H1 (cell line): ENCODE measurements around the gene SLC26A9. TPM values are rescaled to one million over a fixed set of nuclear protein-coding genes. Genes with fewer than 3 reads are reported as not detected.

ENCODE experiments used
- CTCF ChIA-PET: fragments of 300-600 bp; sonication (Branson Sonifier 250); formaldehyde crosslinking; loops from one replicate; lab custom pipeline; 2021; ENCODE audit not compliant: partially characterized antibody; lab: Charles Lee
- POLR2A ChIA-PET: fragments of 300-600 bp; sonication (Branson Sonifier 250); formaldehyde crosslinking; loops from one replicate; lab custom pipeline; 2021; ENCODE audit warnings: inconsistent platforms; ENCODE audit not compliant: partially characterized antibody; lab: Charles Lee
- DNase-seq, 2 experiments: peaks; one replicate each; pipeline versions ENCODE4 v3.0.0 to v3.0.0-alpha.2; 2010 to 2022; ENCODE audit warnings: low spot score in 2 of 2, low read depth in 1 of 2, mixed read lengths in 1 of 2
- FAIRE-seq: peaks from 2 replicates; lab custom pipeline; 2011; peaks lifted over from hg19 to GRCh38; lab: Jason Lieb, UNC
- H2AFZ ChIP-seq: 2 replicates; pipeline ENCODE4 v1.8.1; 2012; ENCODE audit warnings: low read length, inconsistent platforms
- H2AK5ac ChIP-seq: 2 replicates; pipeline ENCODE4 v1.6.1; 2013; ENCODE audit warnings: low read depth, low read length
- H2BK120ac ChIP-seq: replicated peaks from 2 replicates; pipeline ENCODE3; 2013; ENCODE audit warnings: low read depth, low read length, inconsistent platforms
- H2BK12ac ChIP-seq: 2 replicates; pipeline ENCODE4 v1.6.1; 2013; ENCODE audit warnings: low read depth, low read length
- H2BK15ac ChIP-seq: 2 replicates; pipeline ENCODE4 v1.6.1; 2013; ENCODE audit warnings: low read length
- H2BK20ac ChIP-seq: 2 replicates; pipeline ENCODE4 v1.6.1; 2013; ENCODE audit warnings: low read length
- H2BK5ac ChIP-seq: 2 replicates; pipeline ENCODE4 v1.6.1; 2013; ENCODE audit warnings: low read depth, low read length
- H3K14ac ChIP-seq: 2 replicates; pipeline ENCODE4 v1.6.1; 2013; ENCODE audit warnings: inconsistent platforms; ENCODE audit not compliant: insufficient read length
- H3K18ac ChIP-seq: 2 replicates; pipeline ENCODE4 v1.6.1; 2013; ENCODE audit warnings: low read length; ENCODE audit errors: extremely low read depth
- H3K23ac ChIP-seq: 2 replicates; pipeline ENCODE4 v1.6.1; 2013; ENCODE audit warnings: inconsistent platforms; ENCODE audit not compliant: insufficient read length
- H3K23me2 ChIP-seq: 2 replicates; pipeline ENCODE4 v1.6.1; 2013; ENCODE audit warnings: low read depth, low read length
- H3K27ac ChIP-seq: 2 replicates; pipeline ENCODE4 v1.6.1; 2011; ENCODE audit warnings: low read depth, low read length, inconsistent platforms
- H3K27me3 ChIP-seq, 4 experiments: replicated peaks in 1 of 4; 1 replicate in 1 of 4; 2 replicates in 3 of 4; pipeline versions ENCODE4 v1.6.1 to v1.8.1; 2011 to 2013; ENCODE audit warnings: low read length in 3 of 4, mild to moderate bottlenecking in 3 of 4, inconsistent platforms in 2 of 4, mixed read lengths in 2 of 4, moderate library complexity in 1 of 4; ENCODE audit not compliant: control insufficient read depth in 3 of 4, insufficient read depth in 3 of 4; ENCODE audit errors: extremely low read depth in 1 of 4
- H3K36me3 ChIP-seq, 4 experiments: 2 replicates each; pipeline versions ENCODE4 v1.6.1 to v1.8.1; 2011 to 2013; ENCODE audit warnings: mild to moderate bottlenecking in 4 of 4, low read length in 3 of 4, moderate library complexity in 2 of 4, control low read depth in 1 of 4, inconsistent platforms in 1 of 4; ENCODE audit not compliant: insufficient read depth in 4 of 4, control insufficient read depth in 2 of 4
- H3K4ac ChIP-seq: replicated peaks from 2 replicates; pipeline ENCODE3; 2013; ENCODE audit warnings: low read length, low read depth, mixed read lengths, inconsistent platforms; ENCODE audit not compliant: insufficient read length
- H3K4me1 ChIP-seq, 4 experiments: replicated peaks in 1 of 4; 1 replicate in 1 of 4; 2 replicates in 3 of 4; pipeline versions ENCODE4 v1.6.1 to v1.8.1; 2011 to 2013; ENCODE audit warnings: low read length in 3 of 4, inconsistent platforms in 2 of 4, mixed read lengths in 1 of 4; ENCODE audit not compliant: insufficient read depth in 4 of 4, control insufficient read depth in 3 of 4
- H3K4me2 ChIP-seq, 2 experiments: 2 replicates each; pipeline versions ENCODE4 v1.6.1 to v1.8.1; 2011 to 2013; ENCODE audit warnings: low read depth in 2 of 2, low read length in 2 of 2, control low read depth in 1 of 2, inconsistent platforms in 1 of 2, mild to moderate bottlenecking in 1 of 2; ENCODE audit not compliant: insufficient read depth in 1 of 2
- H3K4me3 ChIP-seq, 4 experiments: fragments of 200-600, 300-600 bp in 1 of 4; sonication (generic), shearing (Covaris generic), sonication (Bioruptor Twin) in 1 of 4; 2 replicates each; pipeline versions ENCODE4 v1.5.1 to v1.8.1; 2011 to 2016; ENCODE audit warnings: low read length in 4 of 4, low read depth in 3 of 4, control low read depth in 2 of 4, inconsistent platforms in 2 of 4, mild to moderate bottlenecking in 2 of 4, mixed read lengths in 1 of 4, moderate library complexity in 1 of 4; ENCODE audit not compliant: insufficient read depth in 2 of 4; ENCODE audit errors: extremely low read depth in 1 of 4
- H3K56ac ChIP-seq: replicated peaks from 2 replicates; pipeline ENCODE3; 2013; ENCODE audit warnings: low read depth, mild to moderate bottlenecking, mixed read lengths, low read length, inconsistent platforms; ENCODE audit not compliant: insufficient read length
- H3K79me1 ChIP-seq: 2 replicates; pipeline ENCODE4 v1.6.1; 2013; ENCODE audit warnings: low read depth, low read length, control low read depth
- H3K79me2 ChIP-seq, 2 experiments: 2 replicates each; pipeline versions ENCODE4 v1.6.1 to v1.8.1; 2012 to 2013; ENCODE audit warnings: low read length in 2 of 2, mild to moderate bottlenecking in 2 of 2, inconsistent platforms in 1 of 2; ENCODE audit not compliant: insufficient read depth in 2 of 2, control insufficient read depth in 1 of 2
- H3K9ac ChIP-seq, 4 experiments: replicated peaks in 1 of 4; 1 replicate in 1 of 4; 2 replicates in 3 of 4; pipeline versions ENCODE4 v1.6.1 to v1.8.1; 2011 to 2013; ENCODE audit warnings: low read depth in 3 of 4, low read length in 3 of 4, control low read depth in 2 of 4, mild to moderate bottlenecking in 2 of 4, moderate library complexity in 2 of 4, inconsistent platforms in 1 of 4; ENCODE audit errors: extremely low read depth in 1 of 4
- H3K9me3 ChIP-seq, 2 experiments: 2 replicates each; pipeline versions ENCODE4 v1.6.1 to v1.8.1; 2012 to 2013; ENCODE audit warnings: mild to moderate bottlenecking in 2 of 2, moderate library complexity in 2 of 2, control low read depth in 1 of 2, inconsistent platforms in 1 of 2, low read depth in 1 of 2, low read length in 1 of 2, mixed read lengths in 1 of 2; ENCODE audit not compliant: insufficient read depth in 2 of 2
- H4K20me1 ChIP-seq, 2 experiments: replicated peaks in 1 of 2; 2 replicates each; pipeline versions ENCODE3 to v1.8.1; 2011 to 2013; ENCODE audit warnings: inconsistent platforms in 2 of 2, low read length in 2 of 2, mild to moderate bottlenecking in 1 of 2; ENCODE audit not compliant: insufficient read depth in 2 of 2, control insufficient read depth in 1 of 2
- H4K5ac ChIP-seq: 2 replicates; pipeline ENCODE4 v1.6.1; 2013; ENCODE audit warnings: low read length, low read depth, mixed read lengths, inconsistent platforms; ENCODE audit not compliant: insufficient read length
- H4K8ac ChIP-seq: 2 replicates; pipeline ENCODE4 v1.8.0; 2013; ENCODE audit warnings: mild to moderate bottlenecking, moderate library complexity, low read length, inconsistent platforms; ENCODE audit not compliant: insufficient read depth; ENCODE audit errors: extremely low read depth
- H4K91ac ChIP-seq: replicated peaks from 2 replicates; pipeline ENCODE3; 2013; ENCODE audit warnings: low read length, mixed read lengths, inconsistent platforms; ENCODE audit not compliant: insufficient read length
- CHD2 ChIP-seq: IDR thresholded peaks from 2 replicates; pipeline ENCODE4 v1.6.1; 2012; ENCODE audit warnings: low read length, improper control_type of control experiment
- FOSL1 ChIP-seq: IDR thresholded peaks from 2 replicates; pipeline ENCODE4 v1.6.1; 2011; ENCODE audit warnings: mild to moderate bottlenecking, low read depth, low read length, moderate library complexity; ENCODE audit not compliant: insufficient read depth
- JUN ChIP-seq: IDR thresholded peaks from 2 replicates; pipeline ENCODE4 v1.6.1; 2011; ENCODE audit warnings: low read depth, mild to moderate bottlenecking, improper control_type of control experiment, low read length
- MAX ChIP-seq: IDR thresholded peaks from 2 replicates; pipeline ENCODE4 v1.6.1; 2012; ENCODE audit warnings: inconsistent platforms
- POLR2A ChIP-seq, 2 experiments: IDR thresholded peaks; 1 replicate in 1 of 2; 2 replicates in 1 of 2; pipeline ENCODE4 v1.6.1; 2011; ENCODE audit warnings: low read depth in 2 of 2, low read length in 2 of 2, mild to moderate bottlenecking in 2 of 2; ENCODE audit errors: control extremely low read depth in 1 of 2
- RBBP5 ChIP-seq: IDR thresholded peaks from 2 replicates; pipeline ENCODE4 v1.7.1; 2012; ENCODE audit warnings: low read depth, mild to moderate bottlenecking, inconsistent platforms, low read length, moderate library complexity, borderline replicate concordance
- SAP30 ChIP-seq: fragments of 300-600 bp; sonication (generic); IDR thresholded peaks from 2 replicates; pipeline ENCODE4 v1.7.1; 2012; ENCODE audit warnings: low read length, moderate library complexity, mild to moderate bottlenecking, inconsistent platforms; ENCODE audit not compliant: insufficient read depth, insufficient replicate concordance
- SIRT6 ChIP-seq: IDR thresholded peaks from one replicate; pipeline ENCODE4 v1.7.1; 2012; ENCODE audit warnings: low read length, inconsistent platforms
- SIX5 ChIP-seq: IDR thresholded peaks from 2 replicates; pipeline ENCODE4 v1.6.1; 2011; ENCODE audit warnings: mild to moderate bottlenecking, low read depth, low read length
- TAF7 ChIP-seq: optimal IDR thresholded peaks from 2 replicates; pipeline ENCODE3; 2011; ENCODE audit warnings: low read depth, mild to moderate bottlenecking, inconsistent platforms, low read length, moderate library complexity, borderline replicate concordance
- WGBS, 2 experiments: shearing (Covaris generic) in 1 of 2; methylation state at CpG; one replicate each; pipeline versions ENCODE4 v1.1.6 to v1.1.7; 2013 to 2015; ENCODE audit warnings: low lambda C conversion rate in 2 of 2, mixed read lengths in 2 of 2, inconsistent platforms in 1 of 2, low coverage in 1 of 2, missing lambda C conversion rate in 1 of 2; ENCODE audit not compliant: insufficient replicate concordance in 2 of 2, insufficient coverage in 1 of 2, insufficient read length in 1 of 2; ENCODE audit errors: extremely low coverage in 1 of 2, missing lambda C conversion rate in 1 of 2; 5-methylcytosine and 5-hydroxymethylcytosine counted together
- polyA plus RNA-seq, 7 experiments: library from polyadenylated mRNA; depleted of rRNA in 3 of 7; stranded (reverse) in 5 of 7; unstranded in 2 of 7; fragments of >200 nt in 5 of 7; fragments of 200-250 nt in 2 of 7; gene quantifications; 1 replicate in 5 of 7; 2 replicates in 1 of 7; 4 replicates in 1 of 7; pipeline versions ENCODE4 v1.2.1 to v1.2.3, GENCODE V29; 2011 to 2013; ENCODE audit warnings: missing spikeins in 2 of 7, mixed read lengths in 2 of 7
- total RNA-seq: library from RNA; stranded (reverse); fragmentation: NEBNext Ultra II Directional; extraction: Animal tissue kit (Norgen Biotek cat#: 25700); gene quantifications from 2 replicates; pipeline ENCODE4 v1.2.1, GENCODE V29; 2021
- TF ChIP-seq, protein P1 (sequence below): IDR thresholded peaks from 2 replicates; pipeline ENCODE4 v1.6.1; 2012; ENCODE audit warnings: low read length, inconsistent platforms

The SLC26A9 gene
- total and polyA plus RNA-seq, 2 of the 8 experiments (the other 6 are each of a cell fraction or from before 2014, with no cell fraction given): not detected

DNA sequence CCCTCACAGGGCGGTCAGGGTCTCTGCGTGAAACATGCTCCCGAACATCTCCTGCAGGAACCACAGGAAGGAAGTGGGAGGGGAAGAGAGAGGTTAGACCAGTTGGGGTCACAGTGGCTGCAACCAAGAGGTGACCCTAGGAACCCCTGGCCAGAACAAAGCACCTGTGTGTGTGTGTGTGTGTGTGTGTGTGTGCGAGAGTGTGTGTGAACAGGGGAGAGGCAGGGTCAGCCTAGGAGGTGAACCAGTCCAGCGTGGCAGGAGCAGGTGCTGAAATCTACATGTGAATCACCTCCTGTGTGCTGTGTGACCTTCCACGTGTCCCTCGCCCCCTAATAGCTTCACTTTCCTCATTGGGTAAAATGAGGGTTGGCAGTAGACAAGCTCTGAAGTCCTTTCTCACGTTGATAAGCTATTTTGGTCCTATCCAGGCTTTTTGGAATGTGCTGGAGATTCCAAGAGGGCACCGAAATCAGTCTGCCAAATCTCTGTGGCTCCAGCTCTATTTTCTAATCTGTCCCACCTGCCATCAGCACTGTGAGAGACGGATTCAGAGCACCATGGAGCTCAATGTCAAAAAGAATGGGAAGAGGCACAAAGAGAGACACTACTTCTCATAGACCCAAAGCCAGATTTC lies 27.8 kb downstream of the SLC26A9 start:
- H3K4ac ChIP-seq: no peak overlapping the region
- H2BK12ac ChIP-seq: no peak overlapping the region
- POLR2A ChIA-PET: interaction anchor here (0.9 kb wide), 1 partner anchor 66 kb away, joined by 3 read pairs; no protein-coding TSS in a partner anchor
- no peak overlapping the region for H3K27ac ChIP-seq
- FAIRE-seq (no peak), DNase-seq (peak in 1 of 2 experiments; percentile 28)
- no peak overlapping the region for H2AK5ac ChIP-seq
- CTCF ChIA-PET: interaction anchor here (0.6 to 10.9 kb wide), 15 partner anchors 8 to 205 kb away, joined by 3 to 110 read pairs (median 4); partner anchors contain the start of gene SLC26A9
- H3K9me3 ChIP-seq: no peaks in the 10 kb centered on the region
- WGBS, 2 experiments: 81% methylated on average over 10 of the region's 10 CpGs; no CpG with 5 or more reads in 1 of the 2 experiments
- no peak overlapping the region for H4K8ac ChIP-seq
- no peak overlapping the region for H3K56ac ChIP-seq
- H4K91ac ChIP-seq: no peak overlapping the region
- no peak overlapping the region for H3K14ac ChIP-seq
- H3K23me2 ChIP-seq: no peaks in the 10 kb centered on the region
- no peak overlapping the region for H3K18ac ChIP-seq
- H2AFZ ChIP-seq: peak overlapping the region; percentile 50; the same call in 1 of the 2 replicates
- H2BK5ac ChIP-seq: no peak overlapping the region
- no peaks in the 10 kb centered on the region; a peak in 1 of 7 replicates for H3K27me3 ChIP-seq
- H3K36me3 ChIP-seq: no peaks in the 10 kb centered on the region
- H2BK20ac ChIP-seq: no peak overlapping the region; the same call in 1 of the 2 replicates
- no peak overlapping the region for H3K23ac ChIP-seq
- H3K79me2 ChIP-seq: no peaks in the 10 kb centered on the region
- no peak overlapping the region for H2BK15ac ChIP-seq
- H4K20me1 ChIP-seq: peaks cover 0 to 1% of the 10 kb centered on the region in 2 experiments
- H3K4me2 ChIP-seq: no peak overlapping the region
- H4K5ac ChIP-seq: no peak overlapping the region
- no peak overlapping the region for H2BK120ac ChIP-seq
- no peak overlapping the region for H3K4me3 ChIP-seq
- peaks cover 0 to 6% (median 2%) of the 10 kb centered on the region in 4 experiments; a peak in 4 of 7 replicates for H3K4me1 ChIP-seq
- no peak overlapping the region for H3K9ac ChIP-seq
- no peaks in the 10 kb centered on the region for H3K79me1 ChIP-seq
- TF ChIP-seq, protein P1, sequence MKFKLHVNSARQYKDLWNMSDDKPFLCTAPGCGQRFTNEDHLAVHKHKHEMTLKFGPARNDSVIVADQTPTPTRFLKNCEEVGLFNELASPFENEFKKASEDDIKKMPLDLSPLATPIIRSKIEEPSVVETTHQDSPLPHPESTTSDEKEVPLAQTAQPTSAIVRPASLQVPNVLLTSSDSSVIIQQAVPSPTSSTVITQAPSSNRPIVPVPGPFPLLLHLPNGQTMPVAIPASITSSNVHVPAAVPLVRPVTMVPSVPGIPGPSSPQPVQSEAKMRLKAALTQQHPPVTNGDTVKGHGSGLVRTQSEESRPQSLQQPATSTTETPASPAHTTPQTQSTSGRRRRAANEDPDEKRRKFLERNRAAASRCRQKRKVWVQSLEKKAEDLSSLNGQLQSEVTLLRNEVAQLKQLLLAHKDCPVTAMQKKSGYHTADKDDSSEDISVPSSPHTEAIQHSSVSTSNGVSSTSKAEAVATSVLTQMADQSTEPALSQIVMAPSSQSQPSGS: no peak
- TF ChIP-seq CHD2 (no peak), FOSL1 (no peak), MAX (no peak), SIX5 (no peak), JUN (no peak), POLR2A (IDR thresholded peaks at IDR 0.05; ENCODE audit: control extremely low read depth in 1 of 2, low read depth in 2 of 2, low read length in 2 of 2) (no peak), SAP30 (no peak), RBBP5 (no peak), TAF7 (no peak), SIRT6 (no peak)
